ENCODE measurements around the gene TUT1.

TUT1 gene

DNA sequence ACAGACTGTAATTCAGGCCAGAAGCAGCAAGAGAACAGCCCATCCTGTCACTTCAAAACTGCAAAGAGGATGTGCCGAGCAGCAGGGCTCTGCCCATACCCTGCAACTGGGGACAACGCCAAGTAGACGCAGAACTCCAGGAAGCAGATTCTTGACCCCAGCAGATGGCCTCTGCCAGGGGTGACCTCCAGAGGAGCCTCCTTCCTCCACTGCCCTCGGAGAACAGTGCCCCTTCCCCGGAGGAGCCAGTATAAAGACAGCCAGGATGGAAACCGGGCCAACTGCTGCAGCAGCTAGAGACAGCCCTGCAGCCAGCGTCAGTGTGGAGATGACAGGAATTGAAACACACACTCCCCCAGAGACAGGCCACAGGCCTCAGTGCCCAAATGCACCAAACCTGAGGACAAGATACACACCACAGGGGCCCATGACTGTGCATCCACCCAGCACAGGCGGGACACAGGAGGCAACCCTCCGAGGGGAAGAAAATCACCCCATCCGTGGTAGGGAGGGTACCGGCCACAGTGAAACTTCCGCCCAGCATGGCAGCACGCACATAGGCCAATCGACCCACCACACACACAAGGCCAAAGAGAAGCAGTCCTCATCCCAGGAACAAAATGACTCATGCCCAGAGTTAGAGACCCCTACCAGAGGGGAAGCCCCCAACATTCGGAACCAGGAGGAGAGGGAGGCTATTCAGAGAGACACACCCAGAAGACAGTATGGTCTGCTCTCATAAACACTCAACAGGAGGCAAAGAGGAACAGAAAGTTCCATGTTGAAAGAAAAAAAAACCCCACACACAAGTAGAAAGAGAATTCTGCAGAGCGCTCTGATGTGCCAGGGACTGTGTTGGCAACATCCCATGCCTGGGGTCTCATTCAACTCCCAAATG lies 50.3 kb downstream of the TUT1 start:
- DNase-seq, result no peak

DNA sequence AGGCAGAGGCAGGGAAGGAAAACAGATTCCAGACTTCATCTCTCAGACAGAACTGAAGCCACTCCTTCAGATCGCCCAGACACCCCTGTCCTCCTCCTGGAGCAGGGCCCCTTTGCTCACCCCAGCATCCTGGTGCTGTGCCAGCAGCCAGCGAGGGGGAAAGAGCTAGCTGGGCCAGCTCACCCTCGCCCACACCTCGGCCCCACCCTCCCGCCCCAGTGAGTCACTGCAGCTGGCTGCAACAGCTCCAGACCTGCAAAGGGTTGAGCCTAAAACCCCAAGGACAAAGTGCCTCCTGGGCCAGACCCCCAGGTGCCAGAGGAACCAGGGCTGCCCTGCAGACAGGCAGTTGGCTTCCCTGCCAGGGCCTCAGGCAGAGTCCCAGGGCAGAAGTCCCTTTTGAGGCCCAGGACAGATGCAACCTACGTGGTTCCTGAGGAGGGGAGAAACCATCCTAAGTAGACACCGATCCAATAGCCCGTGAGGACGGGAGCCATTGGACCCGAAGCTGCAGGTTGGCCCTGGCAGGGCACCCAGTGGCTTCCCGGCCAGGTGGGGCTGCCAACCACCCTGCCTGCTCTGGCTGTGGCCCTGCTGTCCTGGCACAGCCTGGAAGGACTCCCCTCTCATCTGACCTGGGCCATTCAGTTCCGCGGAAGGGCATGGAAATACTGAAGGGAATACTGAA lies 51.9 kb downstream of the TUT1 start:
- peak; percentile 30 for DNase-seq

DNA sequence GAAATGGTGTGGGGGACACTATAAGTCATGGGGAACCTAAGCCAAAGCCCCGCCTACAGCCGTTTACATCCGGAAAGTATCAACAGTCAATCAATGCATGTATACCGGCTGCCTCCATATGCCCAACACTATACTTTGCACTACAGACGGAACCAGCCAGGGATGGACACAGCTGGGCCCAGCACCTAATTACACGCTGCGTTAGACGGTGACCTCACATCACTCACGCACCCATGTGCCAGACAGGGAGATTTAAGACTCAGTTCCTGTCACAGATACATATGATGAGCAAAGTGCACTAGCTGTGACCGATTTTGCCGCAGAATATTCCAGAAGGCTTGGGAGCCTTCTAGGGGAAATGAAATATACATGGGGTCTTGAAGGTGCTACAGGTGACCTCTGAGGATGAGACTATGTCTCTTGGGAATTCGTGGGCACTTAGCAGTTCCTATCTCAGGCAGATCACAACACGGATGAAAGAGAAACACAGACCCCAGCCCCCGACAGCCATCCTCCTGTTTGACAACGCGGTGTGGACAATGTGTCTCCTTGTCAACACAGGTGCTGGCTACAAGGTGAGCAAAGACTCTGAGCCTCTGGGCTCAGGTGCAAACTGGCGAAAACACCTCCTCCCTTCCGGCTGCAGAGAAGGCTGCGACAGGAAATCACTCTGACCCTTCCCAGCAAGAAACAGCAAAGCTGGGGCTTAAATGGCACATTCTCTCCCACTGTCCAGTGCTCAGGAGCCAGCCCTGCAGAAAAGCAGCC lies 52.7 kb downstream of the TUT1 start:
- DNase-seq, result no peak

DNA sequence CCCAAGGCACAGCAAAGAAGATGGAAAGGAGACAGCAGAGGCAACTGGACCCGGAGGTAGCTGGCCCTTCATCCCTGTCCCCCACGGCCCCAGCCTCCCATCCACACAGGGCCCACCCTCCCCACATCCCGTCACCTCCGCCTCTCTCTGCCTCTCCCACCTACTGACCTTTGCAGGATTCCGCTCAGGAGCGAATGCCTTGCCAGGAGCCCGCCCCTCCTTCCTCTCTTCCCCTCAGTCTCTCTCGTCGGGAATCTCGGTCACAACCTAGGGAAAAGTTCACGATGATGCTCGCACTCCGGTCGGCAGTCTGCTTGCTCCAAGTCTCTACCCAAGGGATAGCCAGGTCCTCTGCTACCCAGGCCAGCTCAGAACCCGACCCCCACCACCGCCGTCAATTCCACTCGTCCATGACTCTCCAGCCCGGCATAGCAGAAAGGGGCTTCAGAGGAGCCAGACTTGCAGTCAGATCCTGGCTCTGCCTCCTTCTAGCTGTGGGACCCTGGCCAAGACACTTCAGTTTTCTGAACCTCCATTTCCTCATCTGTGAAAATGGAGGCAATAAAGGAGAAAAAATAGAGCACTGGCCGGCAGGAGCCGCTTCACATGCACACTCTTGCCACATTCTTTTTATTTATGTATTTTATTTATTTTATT lies 54.9 kb downstream of the TUT1 start:
- DNase-seq, result peak; percentile 71

DNA sequence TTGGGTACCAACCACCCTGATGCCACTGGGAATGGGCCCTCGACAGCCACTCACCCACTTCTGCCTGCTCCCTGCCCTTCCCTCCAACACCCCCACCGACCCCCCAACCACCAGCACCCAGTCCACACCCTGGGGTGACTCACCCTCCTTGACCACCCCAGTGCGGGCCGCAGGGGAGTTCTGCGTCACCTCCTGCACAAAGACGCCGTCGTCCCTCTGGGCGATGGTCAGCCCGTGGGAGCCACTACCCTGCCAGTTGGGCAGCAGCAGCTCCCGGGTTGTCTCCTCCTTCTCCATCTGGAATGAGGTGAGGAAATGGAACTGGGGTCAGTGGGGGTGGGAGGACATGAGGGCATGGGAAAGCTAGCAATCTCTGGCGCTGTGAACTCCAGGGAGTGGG lies 55.5 kb downstream of the TUT1 start:
- no peak for DNase-seq

DNA sequence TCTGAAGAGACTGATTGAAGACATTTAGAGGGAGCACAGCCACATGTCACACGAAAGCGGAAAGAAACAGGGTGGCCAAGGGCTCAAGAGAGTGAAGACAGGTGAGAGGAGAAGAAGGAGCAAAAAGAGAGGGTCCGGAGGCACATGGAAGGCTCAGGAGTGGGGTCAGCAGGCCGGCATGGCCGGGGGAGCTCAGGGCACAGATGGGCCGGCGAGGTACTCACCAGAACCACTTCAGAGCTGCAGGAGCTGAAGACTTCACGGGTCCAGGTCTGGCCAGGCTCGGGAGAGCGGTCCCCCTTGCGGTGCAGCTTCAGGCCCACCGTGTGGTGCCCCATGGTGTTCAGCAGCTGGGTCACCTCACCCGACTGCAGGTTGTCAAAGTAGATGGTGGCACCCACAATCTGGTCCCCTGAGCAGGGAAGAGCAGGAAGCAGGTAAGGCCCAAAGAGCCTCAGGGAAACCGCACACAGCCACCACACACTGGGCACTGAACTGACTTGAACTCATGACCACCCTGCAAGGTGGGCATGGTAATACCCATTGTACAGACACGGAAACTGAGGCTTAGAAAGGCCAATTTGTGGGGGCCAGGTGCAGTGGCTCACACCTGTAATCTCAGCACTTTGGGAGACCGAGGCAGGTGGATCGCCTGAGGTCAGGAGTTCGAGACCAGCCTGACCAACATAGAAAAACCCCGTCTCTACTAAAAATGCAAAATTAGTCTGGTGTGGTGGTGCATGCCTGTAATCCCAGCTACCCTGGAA lies 56.4 kb downstream of the TUT1 start:
- DNase-seq, result no peak

DNA sequence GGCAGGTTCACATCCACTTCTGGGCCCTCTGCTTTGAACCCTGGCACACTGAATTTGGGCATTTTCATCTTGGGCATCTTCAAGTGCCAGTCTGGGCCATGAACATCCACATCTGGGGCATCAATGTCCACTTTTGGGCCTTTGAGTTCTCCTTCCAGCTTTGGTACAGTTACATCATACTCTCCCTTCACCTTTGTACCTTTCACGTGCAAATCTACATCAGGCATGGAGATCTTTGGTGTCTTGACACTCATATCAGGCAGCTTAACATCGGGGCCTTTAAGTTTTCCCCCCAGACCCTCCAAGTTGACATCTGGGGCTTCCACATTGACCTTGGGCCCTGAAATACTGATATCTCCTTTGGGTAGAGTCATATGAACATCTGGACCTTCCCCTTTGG lies 59.2 kb downstream of the TUT1 start:
- no peak for DNase-seq

All from NCI-H1105 treated with DMSO at 0.1 percent for 48 hours (cell line).